Measurements from ENCODE around the gene WNT9A.

The WNT9A gene

GRCh38 chr1:227949954-227950734 lies 2.4 kb upstream of the WNT9A start:
- TF ChIP-seq TCF12 (IDR thresholded peaks at IDR 0.05; ENCODE audit: low read depth): no peak
- no peak for TF ChIP-seq CREB1 (IDR thresholded peaks at IDR 0.05; ENCODE audit: low read depth)
- TF ChIP-seq, protein P1, sequence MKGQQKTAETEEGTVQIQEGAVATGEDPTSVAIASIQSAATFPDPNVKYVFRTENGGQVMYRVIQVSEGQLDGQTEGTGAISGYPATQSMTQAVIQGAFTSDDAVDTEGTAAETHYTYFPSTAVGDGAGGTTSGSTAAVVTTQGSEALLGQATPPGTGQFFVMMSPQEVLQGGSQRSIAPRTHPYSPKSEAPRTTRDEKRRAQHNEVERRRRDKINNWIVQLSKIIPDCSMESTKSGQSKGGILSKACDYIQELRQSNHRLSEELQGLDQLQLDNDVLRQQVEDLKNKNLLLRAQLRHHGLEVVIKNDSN (IDR thresholded peaks at IDR 0.05): no peak
- TF ChIP-seq TEAD4 (IDR thresholded peaks at IDR 0.05): no peak
- TF ChIP-seq FOXM1 (IDR thresholded peaks at IDR 0.05; ENCODE audit: borderline replicate concordance, low read depth): no peak

GRCh38 chr1:227949341-227949921 lies 1.7 kb upstream of the WNT9A start:
- TF ChIP-seq, protein P1 (IDR thresholded peaks at IDR 0.05): no peak
- TF ChIP-seq, protein P2, sequence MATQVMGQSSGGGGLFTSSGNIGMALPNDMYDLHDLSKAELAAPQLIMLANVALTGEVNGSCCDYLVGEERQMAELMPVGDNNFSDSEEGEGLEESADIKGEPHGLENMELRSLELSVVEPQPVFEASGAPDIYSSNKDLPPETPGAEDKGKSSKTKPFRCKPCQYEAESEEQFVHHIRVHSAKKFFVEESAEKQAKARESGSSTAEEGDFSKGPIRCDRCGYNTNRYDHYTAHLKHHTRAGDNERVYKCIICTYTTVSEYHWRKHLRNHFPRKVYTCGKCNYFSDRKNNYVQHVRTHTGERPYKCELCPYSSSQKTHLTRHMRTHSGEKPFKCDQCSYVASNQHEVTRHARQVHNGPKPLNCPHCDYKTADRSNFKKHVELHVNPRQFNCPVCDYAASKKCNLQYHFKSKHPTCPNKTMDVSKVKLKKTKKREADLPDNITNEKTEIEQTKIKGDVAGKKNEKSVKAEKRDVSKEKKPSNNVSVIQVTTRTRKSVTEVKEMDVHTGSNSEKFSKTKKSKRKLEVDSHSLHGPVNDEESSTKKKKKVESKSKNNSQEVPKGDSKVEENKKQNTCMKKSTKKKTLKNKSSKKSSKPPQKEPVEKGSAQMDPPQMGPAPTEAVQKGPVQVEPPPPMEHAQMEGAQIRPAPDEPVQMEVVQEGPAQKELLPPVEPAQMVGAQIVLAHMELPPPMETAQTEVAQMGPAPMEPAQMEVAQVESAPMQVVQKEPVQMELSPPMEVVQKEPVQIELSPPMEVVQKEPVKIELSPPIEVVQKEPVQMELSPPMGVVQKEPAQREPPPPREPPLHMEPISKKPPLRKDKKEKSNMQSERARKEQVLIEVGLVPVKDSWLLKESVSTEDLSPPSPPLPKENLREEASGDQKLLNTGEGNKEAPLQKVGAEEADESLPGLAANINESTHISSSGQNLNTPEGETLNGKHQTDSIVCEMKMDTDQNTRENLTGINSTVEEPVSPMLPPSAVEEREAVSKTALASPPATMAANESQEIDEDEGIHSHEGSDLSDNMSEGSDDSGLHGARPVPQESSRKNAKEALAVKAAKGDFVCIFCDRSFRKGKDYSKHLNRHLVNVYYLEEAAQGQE (IDR thresholded peaks at IDR 0.05; ENCODE audit: low read depth): no peak
- TF ChIP-seq FOXM1 (IDR thresholded peaks at IDR 0.05; ENCODE audit: borderline replicate concordance, low read depth) (no peak), TAF1 (IDR thresholded peaks at IDR 0.05; ENCODE audit: low read depth) (no peak), EGR1 (IDR thresholded peaks at IDR 0.05) (no peak), YY1 (IDR thresholded peaks at IDR 0.05; ENCODE audit: low read depth) (no peak)
- TF ChIP-seq, protein P3, sequence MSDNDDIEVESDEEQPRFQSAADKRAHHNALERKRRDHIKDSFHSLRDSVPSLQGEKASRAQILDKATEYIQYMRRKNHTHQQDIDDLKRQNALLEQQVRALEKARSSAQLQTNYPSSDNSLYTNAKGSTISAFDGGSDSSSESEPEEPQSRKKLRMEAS (IDR thresholded peaks at IDR 0.05): no peak

GRCh38 chr1:227948493-227949260 lies 945 bp upstream of the WNT9A start:
- no peak for TF ChIP-seq EGR1 (IDR thresholded peaks at IDR 0.05)
- TF ChIP-seq TAF1 (IDR thresholded peaks at IDR 0.05; ENCODE audit: low read depth): no peak
- no peak for TF ChIP-seq YY1 (IDR thresholded peaks at IDR 0.05; ENCODE audit: low read depth)
- TF ChIP-seq, protein P1 (IDR thresholded peaks at IDR 0.05): no peak
- TF ChIP-seq, protein P3 (IDR thresholded peaks at IDR 0.05): 0 out of 2 replicates have a peak, but pooled peaks have one; percentile 14
- no peak for TF ChIP-seq ZBTB7A (IDR thresholded peaks at IDR 0.05; ENCODE audit: low read depth)
- TF ChIP-seq EP300 (IDR thresholded peaks at IDR 0.05; ENCODE audit: borderline replicate concordance): no peak
- no peak for TF ChIP-seq CREB1 (IDR thresholded peaks at IDR 0.05; ENCODE audit: low read depth)

- TF ChIP-seq, protein P3 (IDR thresholded peaks at IDR 0.05): no peak; the same call in 1 of the 2 replicates
- TF ChIP-seq CREB1 (IDR thresholded peaks at IDR 0.05; ENCODE audit: low read depth) (no peak), ZBTB7A (IDR thresholded peaks at IDR 0.05; ENCODE audit: low read depth) (no peak), CEBPB (IDR thresholded peaks at IDR 0.05) (no peak), TAF1 (IDR thresholded peaks at IDR 0.05; ENCODE audit: low read depth) (peak; percentile 18; the same call in 1 of the 2 replicates)
Measured at GRCh38 chr1:227947386-227947675, 401 bp downstream of the WNT9A start.

GRCh38 chr1:227946624-227947385 lies 927 bp downstream of the WNT9A start:
- TF ChIP-seq, protein P2 (IDR thresholded peaks at IDR 0.05; ENCODE audit: low read depth): no peak
- TF ChIP-seq TCF12 (IDR thresholded peaks at IDR 0.05; ENCODE audit: low read depth): 0 out of 2 replicates have a peak, but pooled peaks have one; percentile 1
- TF ChIP-seq TAF1 (IDR thresholded peaks at IDR 0.05; ENCODE audit: low read depth): peak; percentile 15
- no peak for TF ChIP-seq NFIC (IDR thresholded peaks at IDR 0.05)
- peak; percentile 82; the same call in 1 of the 2 replicates for TF ChIP-seq RAD21 (IDR thresholded peaks at IDR 0.05; ENCODE audit: low read depth)
